HG03521 (cell line): ENCODE results near the gene MCAM.

Experiments
- ATAC-seq: cut with Tn5 transposase; IDR thresholded peaks from one replicate; pipeline ENCODE4 v1.9.1; 2021; ENCODE audit warnings: mild to moderate bottlenecking, moderate library complexity; ENCODE audit not compliant: unreplicated experiment

MCAM gene

GRCh38 chr11:119346605-119347004, 29.7 kb upstream of the MCAM start, which contains the start of gene MFRP:
Gene MFRP (minus strand): TSS chr11:119346705. CDS start chr11:119346513, 192 bp downstream.
- no peak for ATAC-seq

DNA sequence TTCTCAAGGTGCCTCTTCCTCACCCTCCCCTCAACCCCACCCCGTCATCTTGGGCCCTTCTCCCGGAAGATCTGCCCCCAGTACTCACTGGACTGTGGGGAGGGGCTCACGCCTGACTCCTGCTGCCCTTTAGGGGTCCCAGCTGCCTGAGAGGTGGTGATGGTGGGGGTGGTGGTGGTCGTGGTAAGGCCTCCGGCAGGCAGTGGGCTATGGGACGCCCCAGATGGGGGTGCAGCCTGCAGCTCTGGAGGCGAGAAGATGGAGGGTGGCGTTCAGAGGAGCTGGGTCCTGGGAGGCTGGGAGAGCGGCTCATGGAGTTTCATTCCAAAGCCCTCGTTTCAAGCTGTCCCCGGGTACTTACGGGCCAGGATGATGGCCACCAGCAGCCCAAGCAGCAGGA, 28.8 kb upstream of the MCAM start:
- no peak for ATAC-seq

- ATAC-seq = no peak
Observed at GRCh38 chr11:119344291-119345010, 27.5 kb upstream of the MCAM start.

DNA sequence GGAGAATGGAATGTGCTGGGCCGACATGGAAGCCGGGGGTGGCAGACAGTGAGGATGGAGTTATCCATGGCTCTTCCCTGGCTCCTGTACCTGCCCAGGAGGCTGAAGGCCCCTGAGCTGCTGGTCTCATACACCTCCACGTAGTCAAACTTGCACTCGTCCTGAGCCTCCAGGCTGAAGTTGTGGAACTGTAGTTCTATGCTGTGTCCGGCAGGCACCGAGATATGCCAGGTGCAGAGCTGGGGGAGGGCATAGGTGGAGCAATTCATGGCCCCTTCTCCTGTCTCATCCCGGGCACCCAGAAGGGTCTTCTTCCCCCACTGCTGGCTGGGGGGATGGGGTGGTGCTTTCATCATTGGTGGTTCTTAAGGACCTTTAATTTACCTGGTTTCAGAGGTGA, 26.8 kb upstream of the MCAM start:
- ATAC-seq = no peak

GRCh38 chr11:119342362-119343130, 25.6 kb upstream of the MCAM start:
- no peak for ATAC-seq

DNA sequence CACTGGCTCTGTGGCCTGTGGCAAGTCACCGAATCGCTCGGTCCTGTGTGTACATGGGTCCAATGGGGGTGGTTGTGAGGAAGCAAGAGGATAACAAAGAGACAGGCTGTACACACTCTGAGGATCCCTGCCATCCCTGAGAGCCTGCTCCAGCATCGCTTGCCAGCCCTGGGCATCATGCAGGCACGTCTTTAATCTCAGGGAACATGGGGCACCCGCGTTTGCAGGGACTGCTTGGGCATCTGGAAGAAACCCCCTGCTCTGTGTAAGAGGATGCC, 25.0 kb upstream of the MCAM start:
- no peak for ATAC-seq

DNA sequence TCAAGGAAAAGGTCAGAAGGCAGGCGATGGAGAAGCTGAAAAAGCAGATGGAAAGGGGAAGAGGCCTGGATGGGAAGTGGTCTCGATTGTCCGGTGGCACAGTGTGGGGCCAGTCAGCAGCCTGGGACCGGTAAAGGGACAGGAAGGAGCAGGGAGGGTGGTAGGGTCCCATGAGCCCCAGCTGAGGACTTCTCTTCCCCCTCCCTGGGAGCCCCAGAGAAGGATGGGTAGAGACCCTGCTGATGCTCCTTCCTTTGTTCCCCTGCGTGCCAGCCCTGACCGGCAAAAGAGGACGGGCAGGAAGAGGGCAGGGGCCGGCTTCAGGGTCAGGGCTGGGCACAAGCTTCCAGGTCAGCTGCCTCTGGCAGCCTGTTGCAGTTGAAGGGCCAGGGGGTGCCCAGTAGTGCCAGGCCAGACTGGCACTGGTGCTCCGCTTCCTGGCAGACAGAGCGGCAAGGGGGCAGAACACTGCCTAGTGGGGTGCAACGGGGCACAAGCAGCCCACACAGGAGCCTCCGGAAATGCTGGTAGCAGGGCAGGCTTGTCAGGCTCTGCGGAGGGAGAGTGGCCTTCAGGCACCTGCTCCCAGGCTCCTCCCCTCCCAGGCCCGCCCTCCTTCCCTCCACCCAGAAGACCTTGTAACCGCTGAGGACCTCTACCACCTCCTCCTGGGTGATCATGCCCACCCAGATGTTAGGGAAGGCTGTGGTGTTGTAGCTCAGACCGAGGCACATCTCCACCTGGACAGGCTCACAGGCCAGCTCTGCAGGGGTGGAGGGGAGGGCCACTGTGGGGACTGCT, 24.5 kb upstream of the MCAM start:
- ATAC-seq = no peak

DNA sequence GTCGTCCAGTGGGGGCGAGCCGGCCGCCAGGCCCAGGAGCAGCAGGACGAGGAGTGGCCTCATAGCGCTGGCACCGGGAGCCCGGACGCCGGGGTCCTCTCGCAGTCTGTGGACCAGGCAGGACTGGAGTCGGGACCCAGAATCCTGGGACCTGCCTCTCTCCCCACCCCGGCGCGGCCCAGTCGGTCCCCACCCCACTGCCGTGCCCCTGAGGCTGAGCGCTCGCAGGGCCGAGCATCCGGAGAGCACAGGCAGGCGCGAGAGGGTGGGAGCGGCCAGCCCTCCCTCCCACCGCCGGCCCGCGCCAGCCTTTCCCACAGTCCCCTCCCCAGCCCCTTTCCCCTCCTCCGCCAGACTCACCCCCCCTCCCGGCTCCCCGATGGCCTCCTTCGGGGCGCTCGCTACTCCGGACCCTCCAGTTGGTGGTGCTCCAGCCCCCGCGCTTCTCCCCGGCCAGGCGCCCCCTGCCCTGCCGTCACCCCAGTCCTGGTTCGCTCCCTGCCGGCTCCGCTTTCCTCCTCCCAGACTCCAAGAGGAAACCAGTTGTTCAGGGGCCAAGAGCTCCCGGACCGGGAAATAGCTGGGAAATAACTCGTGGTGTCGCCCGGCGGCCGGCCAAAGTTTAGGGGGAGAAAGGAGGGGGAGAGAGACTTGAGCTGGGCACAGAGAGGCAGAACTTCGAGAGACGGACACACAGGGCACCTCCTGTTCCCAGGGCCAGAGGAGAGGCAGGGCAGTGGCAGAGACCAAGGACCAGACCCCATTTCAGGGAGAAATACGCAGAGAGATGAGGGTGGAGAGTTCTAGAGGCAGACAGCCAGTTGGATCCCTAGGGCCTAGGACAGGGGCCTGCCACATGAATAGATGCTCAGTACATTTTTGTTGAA, 23.6 kb upstream of the MCAM start, which contains the start of gene C1QTNF5:
C1QTNF5 (minus strand) TSS at position 549 of the 887 bp plus-strand sequence; CDS start at position 63, 486 bp downstream.
- ATAC-seq = no peak

DNA sequence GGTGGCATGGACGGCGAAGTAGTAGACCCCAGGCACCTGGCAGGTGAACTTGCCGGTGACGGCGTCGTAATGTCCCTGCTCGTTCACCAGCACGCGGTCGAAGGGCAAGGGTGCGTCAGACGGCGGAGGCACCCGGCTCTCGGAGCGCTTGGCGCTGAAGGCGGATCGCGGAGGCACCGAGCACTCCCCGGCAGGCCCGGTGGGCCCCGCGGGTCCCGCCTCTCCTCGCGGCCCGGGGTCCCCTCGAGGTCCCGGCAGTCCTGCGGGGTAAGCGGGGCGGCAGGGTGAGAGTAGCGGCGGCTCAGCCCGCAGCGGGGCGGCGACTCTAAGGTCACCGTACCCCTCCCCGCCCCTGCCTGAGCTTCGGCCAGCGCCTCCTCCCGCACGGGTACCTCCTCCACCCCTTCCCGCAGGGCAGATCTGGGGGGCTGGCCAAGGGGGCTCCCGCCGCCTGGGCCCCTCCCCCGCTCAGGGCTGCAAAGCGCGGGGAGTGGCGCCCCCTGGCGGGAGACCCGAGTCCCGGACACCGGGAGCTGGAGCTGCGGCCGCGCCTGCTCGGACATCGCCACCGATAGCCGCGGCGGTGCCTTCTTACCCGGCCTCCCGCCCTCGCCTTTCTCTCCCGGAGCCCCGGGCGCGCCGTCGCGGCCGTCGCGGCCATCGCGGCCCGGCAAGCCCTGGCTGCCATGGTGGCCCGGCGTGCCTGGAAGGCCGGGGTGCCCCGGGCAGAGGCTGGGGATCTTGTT, 22.8 kb upstream of the MCAM start:
- no peak for ATAC-seq

GRCh38 chr11:119338965-119339588, 22.1 kb upstream of the MCAM start:
- ATAC-seq = no peak

GRCh38 chr11:119338318-119338890, 21.5 kb upstream of the MCAM start:
- no peak for ATAC-seq

GRCh38 chr11:119337581-119338317, 20.8 kb upstream of the MCAM start:
- ATAC-seq = no peak

GRCh38 chr11:119336744-119337469, 20.0 kb upstream of the MCAM start:
- no peak for ATAC-seq

DNA sequence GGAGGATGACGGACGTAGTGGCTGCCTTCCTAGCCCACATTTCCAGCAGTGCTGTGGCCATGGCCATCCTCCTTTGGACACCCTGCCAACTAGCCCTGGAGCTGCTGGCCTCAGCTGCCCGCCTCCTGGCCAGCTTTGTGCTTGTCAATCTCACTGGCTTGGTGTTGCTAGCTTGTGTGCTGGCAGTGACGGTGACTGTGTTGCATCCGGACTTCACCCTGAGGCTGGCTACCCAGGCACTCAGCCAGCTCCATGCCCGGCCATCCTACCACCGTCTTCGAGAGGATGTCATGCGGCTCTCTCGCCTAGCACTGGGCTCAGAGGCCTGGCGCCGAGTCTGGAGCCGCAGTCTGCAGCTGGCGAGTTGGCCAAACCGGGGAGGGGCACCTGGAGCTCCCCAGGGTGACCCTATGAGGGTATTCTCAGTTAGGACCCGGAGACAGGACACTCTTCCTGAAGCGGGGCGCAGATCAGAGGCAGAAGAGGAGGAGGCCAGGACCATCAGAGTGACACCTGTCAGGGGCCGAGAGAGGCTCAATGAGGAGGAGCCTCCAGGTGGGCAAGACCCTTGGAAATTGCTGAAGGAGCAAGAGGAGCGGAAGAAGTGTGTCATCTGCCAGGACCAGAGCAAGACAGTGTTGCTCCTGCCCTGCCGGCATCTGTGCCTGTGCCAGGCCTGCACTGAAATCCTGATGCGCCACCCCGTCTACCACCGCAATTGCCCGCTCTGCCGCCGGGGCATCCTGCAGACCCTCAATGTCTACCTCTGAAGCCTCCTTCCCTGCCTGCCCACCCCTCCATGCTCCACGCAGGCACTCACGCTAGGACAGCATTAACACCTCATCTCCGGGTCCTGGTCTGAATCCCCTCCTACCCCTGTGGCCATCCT, 19.0 kb upstream of the MCAM start:
- no peak for ATAC-seq

DNA sequence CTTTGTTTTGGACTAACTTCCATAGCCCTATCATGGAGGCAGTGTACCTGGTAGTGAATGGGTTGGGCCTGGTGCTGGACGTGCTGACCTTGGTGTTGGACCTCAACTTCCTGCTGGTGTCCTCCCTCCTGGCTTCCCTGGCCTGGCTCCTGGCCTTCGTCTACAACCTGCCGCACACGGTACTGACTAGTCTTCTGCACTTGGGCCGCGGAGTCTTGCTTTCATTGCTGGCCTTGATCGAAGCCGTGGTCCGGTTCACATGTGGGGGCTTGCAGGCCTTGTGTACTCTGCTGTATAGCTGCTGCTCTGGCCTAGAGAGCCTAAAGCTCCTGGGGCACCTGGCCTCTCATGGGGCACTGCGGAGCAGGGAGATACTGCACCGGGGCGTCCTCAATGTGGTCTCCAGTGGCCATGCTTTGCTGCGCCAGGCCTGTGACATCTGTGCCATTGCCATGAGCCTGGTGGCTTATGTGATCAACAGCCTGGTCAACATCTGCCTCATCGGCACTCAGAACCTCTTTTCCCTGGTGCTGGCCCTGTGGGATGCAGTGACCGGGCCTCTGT, 18.2 kb upstream of the MCAM start:
- ATAC-seq = no peak

DNA sequence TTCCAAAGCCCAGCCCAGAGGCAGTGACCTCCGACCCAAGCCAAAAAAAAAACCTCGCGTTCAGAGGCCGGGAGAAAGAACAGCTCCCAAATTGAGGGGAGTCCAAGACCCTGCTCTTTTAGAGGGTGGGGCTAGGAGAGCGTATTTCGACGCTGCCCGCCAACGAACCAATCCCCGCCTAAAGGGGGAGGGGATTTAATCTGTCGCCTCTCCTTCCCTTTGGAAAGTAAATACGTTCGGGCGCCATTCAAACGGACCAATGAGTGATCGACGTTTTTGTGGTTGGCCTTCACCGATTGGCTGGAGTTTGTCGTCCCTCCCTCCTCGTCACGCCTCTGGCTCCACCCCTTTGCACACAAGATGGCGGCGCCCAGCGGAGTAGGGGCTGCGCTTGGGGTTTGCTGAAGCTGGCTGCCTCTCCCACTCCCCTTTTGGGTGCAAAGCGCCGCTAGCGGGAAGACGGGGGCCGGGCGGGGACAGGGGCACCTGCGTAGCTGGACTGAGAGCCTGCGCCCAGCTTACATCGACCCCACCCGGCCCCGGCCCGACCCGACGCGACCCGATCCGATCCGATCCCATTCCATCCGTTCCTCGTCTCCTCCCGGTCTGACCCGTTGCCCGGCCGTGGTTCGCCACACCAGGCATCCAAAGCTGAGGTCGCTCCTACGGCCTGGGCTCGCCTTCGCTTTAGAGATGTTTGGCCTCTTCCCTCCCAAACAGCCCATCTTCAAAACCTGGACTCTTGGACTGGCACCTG, 17.4 kb upstream of the MCAM start, which contains the start of gene RNF26:
RNF26 (plus strand) TSS at position 354 of the 757 bp plus-strand sequence. CDS start 596 bp downstream, outside the sequence.
- peak; percentile 92 for ATAC-seq
